ENCODE measurements around the gene UTY. TPM values are rescaled to one million over a fixed set of nuclear protein-coding genes. Genes with fewer than 3 reads are reported as not detected.

The UTY gene
- total RNA-seq, 1 donor from 2014 or later = not detected

GRCh38 chrY:13416869-13417661 is 62.8 kb downstream of the UTY start:
- DNase-seq (ENCODE audit: low spot score) = no peak

- no peak for DNase-seq (ENCODE audit: low spot score)
Observed at GRCh38 chrY:13415556-13415955, 64.3 kb downstream of the UTY start.

- DNase-seq (ENCODE audit: low spot score) = no peak
Observed at GRCh38 chrY:13398876-13399275, 81.0 kb downstream of the UTY start.

- no peak for DNase-seq (ENCODE audit: low spot score)
Observed at GRCh38 chrY:13381110-13381683, 98.6 kb downstream of the UTY start.

GRCh38 chrY:13370868-13371800 is 108.7 kb downstream of the UTY start:
- DNase-seq (ENCODE audit: low spot score) = no peak

- no peak for DNase-seq (ENCODE audit: low spot score)
Observed at GRCh38 chrY:13370245-13370644, 109.6 kb downstream of the UTY start.

GRCh38 chrY:13368513-13368845 is 111.4 kb downstream of the UTY start:
- DNase-seq (ENCODE audit: low spot score) = no peak

- no peak for DNase-seq (ENCODE audit: low spot score)
Observed at GRCh38 chrY:13363641-13364040, 116.2 kb downstream of the UTY start.

- DNase-seq (ENCODE audit: low spot score) = no peak
Observed at GRCh38 chrY:13362662-13363061, 117.2 kb downstream of the UTY start.

GRCh38 chrY:13361656-13362636 is 117.9 kb downstream of the UTY start:
- no peak for DNase-seq (ENCODE audit: low spot score)

- no peak for DNase-seq (ENCODE audit: low spot score)
Observed at GRCh38 chrY:13351443-13351842, 128.4 kb downstream of the UTY start.

GRCh38 chrY:13347106-13347505 is 132.7 kb downstream of the UTY start:
- no peak for DNase-seq (ENCODE audit: low spot score)

GRCh38 chrY:13345549-13345948 is 134.3 kb downstream of the UTY start:
- no peak for DNase-seq (ENCODE audit: low spot score)

GRCh38 chrY:13343307-13343946 is 136.4 kb downstream of the UTY start:
- no peak for DNase-seq (ENCODE audit: low spot score)

- no peak for DNase-seq (ENCODE audit: low spot score)
Observed at GRCh38 chrY:13339939-13340338, 139.9 kb downstream of the UTY start.

- no peak for DNase-seq (ENCODE audit: low spot score)
Observed at GRCh38 chrY:13339381-13339780, 140.5 kb downstream of the UTY start.

- DNase-seq (ENCODE audit: low spot score) = no peak
Observed at GRCh38 chrY:13338711-13339110, 141.1 kb downstream of the UTY start.

GRCh38 chrY:13337934-13338333 is 141.9 kb downstream of the UTY start:
- DNase-seq (ENCODE audit: low spot score) = no peak

GRCh38 chrY:13333791-13334190 is 146.0 kb downstream of the UTY start:
- no peak for DNase-seq (ENCODE audit: low spot score)

GRCh38 chrY:13330651-13331050 is 149.2 kb downstream of the UTY start:
- DNase-seq (ENCODE audit: low spot score) = no peak
